ENCODE results near the gene ACOT11.

The ACOT11 gene

DNA sequence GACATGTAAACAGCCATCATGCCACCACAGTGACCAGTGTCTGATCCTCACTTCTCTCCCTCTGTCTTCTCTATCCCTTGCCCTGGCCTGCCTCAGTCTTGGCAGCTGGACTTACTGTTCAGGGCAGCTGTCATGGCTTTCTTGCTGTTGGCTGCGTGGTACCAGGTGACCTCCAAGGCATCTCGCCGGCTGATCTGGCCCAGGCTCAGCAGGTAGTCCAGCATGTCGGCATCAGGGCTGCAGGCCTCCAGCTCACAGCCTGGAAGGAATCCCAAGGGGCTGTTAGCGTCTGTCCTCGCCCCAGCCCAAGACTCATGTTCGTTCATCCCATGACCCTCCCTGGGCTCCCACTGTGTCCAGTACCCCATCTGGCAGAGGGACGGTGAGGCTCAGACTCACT lies 71.7 kb downstream of the ACOT11 start:
- TF ChIP-seq TAF1 (IDR thresholded peaks at IDR 0.05; ENCODE audit: borderline replicate concordance, insufficient read depth, low read length): no peak
- TF ChIP-seq, protein P1, sequence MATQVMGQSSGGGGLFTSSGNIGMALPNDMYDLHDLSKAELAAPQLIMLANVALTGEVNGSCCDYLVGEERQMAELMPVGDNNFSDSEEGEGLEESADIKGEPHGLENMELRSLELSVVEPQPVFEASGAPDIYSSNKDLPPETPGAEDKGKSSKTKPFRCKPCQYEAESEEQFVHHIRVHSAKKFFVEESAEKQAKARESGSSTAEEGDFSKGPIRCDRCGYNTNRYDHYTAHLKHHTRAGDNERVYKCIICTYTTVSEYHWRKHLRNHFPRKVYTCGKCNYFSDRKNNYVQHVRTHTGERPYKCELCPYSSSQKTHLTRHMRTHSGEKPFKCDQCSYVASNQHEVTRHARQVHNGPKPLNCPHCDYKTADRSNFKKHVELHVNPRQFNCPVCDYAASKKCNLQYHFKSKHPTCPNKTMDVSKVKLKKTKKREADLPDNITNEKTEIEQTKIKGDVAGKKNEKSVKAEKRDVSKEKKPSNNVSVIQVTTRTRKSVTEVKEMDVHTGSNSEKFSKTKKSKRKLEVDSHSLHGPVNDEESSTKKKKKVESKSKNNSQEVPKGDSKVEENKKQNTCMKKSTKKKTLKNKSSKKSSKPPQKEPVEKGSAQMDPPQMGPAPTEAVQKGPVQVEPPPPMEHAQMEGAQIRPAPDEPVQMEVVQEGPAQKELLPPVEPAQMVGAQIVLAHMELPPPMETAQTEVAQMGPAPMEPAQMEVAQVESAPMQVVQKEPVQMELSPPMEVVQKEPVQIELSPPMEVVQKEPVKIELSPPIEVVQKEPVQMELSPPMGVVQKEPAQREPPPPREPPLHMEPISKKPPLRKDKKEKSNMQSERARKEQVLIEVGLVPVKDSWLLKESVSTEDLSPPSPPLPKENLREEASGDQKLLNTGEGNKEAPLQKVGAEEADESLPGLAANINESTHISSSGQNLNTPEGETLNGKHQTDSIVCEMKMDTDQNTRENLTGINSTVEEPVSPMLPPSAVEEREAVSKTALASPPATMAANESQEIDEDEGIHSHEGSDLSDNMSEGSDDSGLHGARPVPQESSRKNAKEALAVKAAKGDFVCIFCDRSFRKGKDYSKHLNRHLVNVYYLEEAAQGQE (IDR thresholded peaks at IDR 0.05; ENCODE audit: insufficient read depth in 1 of 2, low read depth in 2 of 2, low read length in 2 of 2): no peak
- no peak for TF ChIP-seq POLR2AphosphoS5 (IDR thresholded peaks at IDR 0.05; ENCODE audit: low read depth, low read length)
- TF ChIP-seq FOXP2 (optimal IDR thresholded peaks at IDR 0.05; ENCODE audit: borderline replicate concordance, extremely low read depth, extremely low read length, insufficient read depth): no peak
- no peak for TF ChIP-seq SIN3A (IDR thresholded peaks at IDR 0.05; ENCODE audit: borderline replicate concordance, insufficient read depth, low read length)

DNA sequence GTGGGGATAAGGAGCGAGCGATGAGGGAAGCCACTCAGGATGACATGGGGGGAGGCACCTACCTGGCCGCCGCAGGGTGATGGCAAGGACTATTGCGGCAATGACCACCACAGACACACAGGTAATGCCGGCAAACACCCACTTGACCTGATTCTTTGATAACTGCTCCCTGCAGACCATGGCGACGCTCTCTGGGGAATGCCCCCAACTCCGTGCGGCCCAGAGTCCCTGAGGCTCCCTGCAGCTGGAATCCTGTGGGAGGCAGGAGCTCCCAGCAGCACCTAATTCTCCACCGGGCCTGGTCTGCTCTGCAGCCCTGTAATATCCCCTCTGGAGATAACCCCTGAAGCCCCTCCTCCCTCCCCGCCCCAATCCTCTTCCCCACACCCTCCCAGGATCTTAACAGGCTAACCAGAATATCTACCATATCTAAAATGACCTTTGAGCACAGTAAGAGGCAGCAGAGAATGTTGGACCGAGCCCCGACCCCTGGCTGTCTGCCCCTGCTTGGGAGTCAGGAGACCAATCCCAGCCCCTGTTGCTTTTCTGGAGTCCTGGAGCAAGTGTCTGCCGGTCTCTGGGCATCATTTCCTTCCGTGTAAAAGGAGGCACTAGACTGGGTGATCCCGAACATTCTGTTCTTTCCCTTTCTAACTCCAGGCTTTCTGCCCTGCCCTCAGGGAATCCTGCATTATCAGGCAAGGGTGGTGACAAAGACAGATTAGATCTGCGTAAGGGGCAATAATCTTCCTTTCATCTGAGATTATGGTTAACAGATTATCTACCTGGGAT lies 75.4 kb downstream of the ACOT11 start, which contains the start of gene FAM151A:
TSS of gene FAM151A (minus strand) at position 310 of the 792 bp plus-strand sequence. CDS start at position 180, 130 bp downstream.
- TF ChIP-seq SIN3A (IDR thresholded peaks at IDR 0.05; ENCODE audit: borderline replicate concordance, insufficient read depth, low read length) (no peak), POLR2AphosphoS5 (IDR thresholded peaks at IDR 0.05; ENCODE audit: low read depth, low read length) (no peak), TAF1 (IDR thresholded peaks at IDR 0.05; ENCODE audit: borderline replicate concordance, insufficient read depth, low read length) (no peak), FOXP2 (optimal IDR thresholded peaks at IDR 0.05; ENCODE audit: borderline replicate concordance, extremely low read depth, extremely low read length, insufficient read depth) (no peak)
- TF ChIP-seq, protein P1 (IDR thresholded peaks at IDR 0.05; ENCODE audit: insufficient read depth in 1 of 2, low read depth in 2 of 2, low read length in 2 of 2): no peak

DNA sequence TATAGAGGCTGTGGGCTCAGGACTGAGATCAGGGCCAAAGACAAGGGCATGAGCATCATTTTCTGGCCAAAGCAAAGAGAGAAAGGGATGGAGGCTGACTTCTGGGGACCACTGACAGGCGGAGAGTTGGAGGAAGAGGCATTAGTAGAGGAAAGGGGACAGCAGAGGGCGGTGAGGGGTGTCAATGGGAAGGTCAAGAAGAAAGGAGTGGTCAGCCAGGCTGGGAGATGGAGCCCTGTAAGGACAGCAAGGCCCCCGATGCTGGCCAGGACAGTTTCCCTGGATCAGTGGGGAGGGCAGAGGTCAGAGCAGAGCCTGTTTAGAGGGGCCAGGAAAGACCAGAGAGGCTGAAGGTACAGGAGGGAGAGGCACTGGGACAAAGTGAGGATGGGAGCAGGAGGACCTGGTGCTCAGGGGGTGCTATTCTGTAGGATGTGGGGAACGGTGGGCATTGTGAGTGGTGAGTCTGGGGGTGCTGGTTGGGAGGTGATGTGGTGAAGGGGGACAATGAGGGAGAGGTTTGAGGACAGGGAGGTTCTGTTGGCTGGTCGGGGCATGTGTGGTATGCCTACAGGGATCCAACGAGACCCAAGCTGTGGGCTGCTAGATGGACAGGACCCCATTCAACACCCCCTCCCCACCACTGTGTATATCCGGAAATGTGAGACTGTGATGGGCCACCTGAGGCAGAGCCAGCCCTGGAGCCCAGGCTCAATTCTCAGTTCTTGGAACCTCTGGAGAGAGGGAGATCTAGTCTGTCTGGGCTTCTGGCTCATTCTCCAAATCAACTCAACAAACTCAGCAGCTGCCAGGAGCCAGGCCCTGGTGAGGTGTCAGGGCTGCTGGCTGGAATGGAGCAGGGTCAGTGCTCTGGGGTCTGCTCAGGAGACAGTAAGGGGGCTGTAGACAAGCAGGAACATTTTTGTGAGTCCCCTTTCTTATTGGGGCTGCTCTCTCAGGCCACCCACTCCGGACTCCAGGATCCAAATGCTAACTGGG lies 76.7 kb downstream of the ACOT11 start:
- TF ChIP-seq, protein P1 (IDR thresholded peaks at IDR 0.05; ENCODE audit: insufficient read depth in 1 of 2, low read depth in 2 of 2, low read length in 2 of 2): no peak
- TF ChIP-seq FOXP2 (optimal IDR thresholded peaks at IDR 0.05; ENCODE audit: borderline replicate concordance, extremely low read depth, extremely low read length, insufficient read depth) (no peak), POLR2AphosphoS5 (IDR thresholded peaks at IDR 0.05; ENCODE audit: low read depth, low read length) (no peak), TAF1 (IDR thresholded peaks at IDR 0.05; ENCODE audit: borderline replicate concordance, insufficient read depth, low read length) (no peak), SIN3A (IDR thresholded peaks at IDR 0.05; ENCODE audit: borderline replicate concordance, insufficient read depth, low read length) (no peak)

DNA sequence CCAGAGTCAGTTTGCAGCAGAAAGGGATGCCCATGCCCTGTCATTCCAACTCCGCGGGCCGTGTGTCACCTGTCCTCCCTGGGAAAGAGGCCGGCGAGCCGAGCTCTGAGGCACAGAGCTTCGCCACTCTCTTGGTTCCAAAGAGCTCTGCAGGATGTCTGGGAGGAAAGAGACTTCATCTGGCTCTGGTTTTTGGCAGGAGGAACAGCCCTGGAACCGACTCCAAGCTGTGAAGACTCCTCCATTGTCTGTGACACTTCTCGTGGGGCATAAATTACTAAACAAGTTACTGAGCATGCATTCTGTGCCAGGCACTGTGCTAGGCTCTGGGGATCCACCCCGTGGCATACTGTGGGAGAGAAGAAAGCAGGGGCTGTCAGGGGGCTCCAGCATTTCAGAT lies 79.2 kb downstream of the ACOT11 start:
- TF ChIP-seq POLR2AphosphoS5 (IDR thresholded peaks at IDR 0.05; ENCODE audit: low read depth, low read length): no peak
- TF ChIP-seq TAF1 (IDR thresholded peaks at IDR 0.05; ENCODE audit: borderline replicate concordance, insufficient read depth, low read length): no peak
- no peak for TF ChIP-seq SIN3A (IDR thresholded peaks at IDR 0.05; ENCODE audit: borderline replicate concordance, insufficient read depth, low read length)
- TF ChIP-seq, protein P1 (IDR thresholded peaks at IDR 0.05; ENCODE audit: insufficient read depth in 1 of 2, low read depth in 2 of 2, low read length in 2 of 2): no peak

Data from PFSK-1 (cell line).